ENCODE results near the gene KRT82. TPM values are rescaled to one million over a fixed set of nuclear protein-coding genes. Genes with fewer than 3 reads are reported as not detected.
"Not testable (repeated sequence)": the region's sequence is repeated elsewhere in the genome, so short reads cannot be mapped to it uniquely, and the experiment has no call there.

The KRT82 gene
- not detected for polyA plus RNA-seq (ENCODE audit: insufficient read length in 10 of 10)
- long read RNA-seq, donor 1, result 0 reads
- long read RNA-seq, donor 2, result 0 reads
- long read RNA-seq, donor 3, result 0 reads
- long read RNA-seq, donor 4, result 0 reads
- long read RNA-seq, donor 5, result 0 reads
- long read RNA-seq, donor 6, result 0 reads
- long read RNA-seq, donor 7, result 0 reads
- long read RNA-seq, donor 8, result 0 reads
- long read RNA-seq, donor 9, result 0 reads

DNA sequence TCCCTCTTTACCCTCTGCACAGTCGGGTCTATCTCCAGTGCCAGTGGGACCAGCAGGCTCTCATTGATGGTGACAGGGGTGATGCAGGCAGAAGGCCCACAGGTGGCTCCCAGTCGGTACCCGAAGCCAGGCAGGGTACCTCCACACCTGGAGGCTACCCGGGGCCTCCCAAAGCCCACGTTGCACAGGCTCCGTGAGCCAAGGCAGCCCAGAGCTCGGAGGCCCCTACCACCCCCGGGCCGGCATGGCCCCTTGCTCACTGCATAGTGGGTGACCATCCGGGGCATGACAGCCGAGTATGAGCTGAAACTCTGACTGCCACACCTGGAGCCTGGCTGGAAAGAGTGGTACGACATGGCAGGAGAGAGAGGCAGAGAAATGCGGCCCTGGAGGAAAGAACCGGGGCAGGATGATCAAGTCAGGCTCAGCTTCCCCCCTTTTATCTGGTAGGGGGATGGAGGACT, at the start of gene KRT82:
Gene KRT82 (minus strand): TSS at position 414 of the 464 bp plus-strand sequence. CDS start 58 bp downstream, at position 356.
- DNase-seq, result no peak

- DNase-seq, result no peak
These were observed 49.7 kb upstream of the KRT82 start for GRCh38 chr12:52455821-52456220.

DNA sequence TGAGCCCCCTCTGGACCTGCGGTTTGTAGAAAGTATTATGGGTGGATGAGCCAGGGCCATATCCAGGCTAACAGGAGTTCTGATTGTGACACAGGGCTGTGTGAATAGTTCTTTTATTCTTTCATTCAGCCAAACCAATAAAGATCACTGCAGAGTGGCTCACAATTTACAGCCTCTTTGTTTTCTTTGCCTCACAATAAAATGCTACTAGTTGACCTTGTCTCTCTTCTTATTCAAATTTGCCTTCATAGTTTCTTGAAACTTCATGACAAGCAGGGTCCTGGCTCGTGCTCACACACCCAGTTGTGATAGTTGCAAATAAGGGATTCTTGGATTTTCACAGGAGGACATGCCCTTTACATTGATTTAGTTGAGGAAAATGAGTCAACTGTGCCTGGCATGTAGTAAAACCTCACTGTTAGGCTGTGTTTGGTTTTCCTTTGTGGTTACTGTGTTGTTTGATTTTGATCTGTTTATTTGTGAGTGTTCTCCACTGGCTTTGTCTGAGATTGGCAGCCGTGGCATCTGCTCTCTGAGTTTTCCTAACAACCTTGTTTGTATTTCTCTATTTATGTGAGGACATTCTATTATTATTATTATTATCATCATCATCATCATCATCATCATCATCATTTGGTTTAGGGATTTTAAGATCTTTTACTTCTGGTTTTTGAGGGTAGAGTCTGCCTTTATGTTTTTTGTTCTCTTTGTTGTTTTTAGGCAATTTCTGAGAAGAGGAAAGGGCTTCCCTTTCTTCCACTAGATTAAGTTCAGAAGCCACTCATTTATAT, 48.5 kb upstream of the KRT82 start:
- no peak for DNase-seq

- no peak for DNase-seq
These were observed 46.0 kb upstream of the KRT82 start, which contains the start of gene KRT6B for GRCh38 chr12:52452101-52452500. Gene KRT6B, minus strand, starts transcription at chr12:52452146. Its CDS starts 68 bp downstream, at chr12:52452078.

DNA sequence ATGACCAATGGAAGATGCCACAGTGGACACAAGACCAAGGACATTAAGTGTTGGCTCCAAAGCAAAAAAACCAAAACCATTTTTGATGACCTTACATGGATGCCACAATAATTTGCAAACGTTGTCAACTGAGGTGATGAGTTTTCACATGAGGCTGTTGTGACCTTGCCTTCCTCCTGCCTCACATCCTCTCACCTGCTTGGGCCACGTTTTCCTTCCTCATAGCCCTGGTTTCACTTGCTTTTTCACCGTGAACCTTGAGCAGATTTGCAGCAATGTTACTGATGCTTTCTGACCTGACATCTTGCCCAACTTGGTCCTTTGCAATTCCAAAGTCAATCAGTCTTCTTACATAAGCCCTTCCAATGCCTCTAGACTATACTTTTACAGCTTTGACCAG, 42.1 kb upstream of the KRT82 start:
- no peak for DNase-seq

GRCh38 chr12:52447196-52447595, 41.1 kb upstream of the KRT82 start:
- DNase-seq, result not testable (repeated sequence)

DNA sequence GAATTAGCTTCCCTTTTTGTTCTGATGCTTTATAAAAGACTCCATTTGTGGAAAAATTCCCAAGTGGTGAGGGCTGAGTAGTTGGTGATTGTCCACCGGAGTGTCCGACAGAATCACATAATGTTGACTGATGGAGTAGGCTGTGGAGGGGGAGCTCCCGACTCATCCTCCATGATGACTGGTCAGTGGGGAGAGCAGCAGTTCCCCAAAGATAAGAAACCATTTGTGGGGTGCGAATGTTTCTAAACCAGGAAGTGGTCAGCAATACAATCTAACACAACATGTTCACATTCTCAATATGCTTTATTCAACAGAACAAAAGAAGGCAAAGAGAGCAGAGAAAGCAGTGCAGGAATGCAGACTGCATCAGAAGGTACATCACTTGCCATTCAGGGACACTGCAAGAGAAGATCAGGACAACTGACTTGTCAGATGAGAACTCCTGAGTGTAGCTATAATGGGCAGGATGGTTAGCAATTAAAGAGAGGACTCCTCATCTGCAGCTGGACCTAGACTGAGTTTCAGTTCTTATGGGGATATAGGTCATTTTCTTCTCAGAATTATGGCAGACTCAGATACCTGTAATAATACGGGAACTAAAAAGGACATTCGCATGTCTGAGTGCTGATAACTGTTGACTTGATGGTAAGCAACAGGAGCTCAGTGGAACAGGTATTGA, 40.4 kb upstream of the KRT82 start:
- no peak for DNase-seq

DNA sequence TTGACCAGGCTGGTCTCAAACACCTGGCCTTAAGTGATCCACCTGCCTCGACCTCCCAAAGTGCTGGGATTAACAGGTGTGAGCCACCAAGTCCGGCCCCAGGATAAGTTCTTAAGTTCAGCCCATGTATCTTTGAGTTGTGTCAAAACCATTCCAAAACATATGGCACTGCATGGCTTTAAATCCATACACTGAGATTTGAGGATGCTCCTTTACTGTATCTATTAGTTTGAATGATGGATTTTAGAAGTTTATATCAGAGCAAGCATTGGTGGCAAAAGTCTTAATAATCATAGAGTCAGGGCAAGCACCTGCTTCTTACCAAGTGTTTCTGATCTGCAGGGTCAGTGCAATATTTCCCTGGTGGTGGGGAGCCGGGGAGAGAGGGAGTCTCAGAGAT, 39.7 kb upstream of the KRT82 start:
- DNase-seq, result no peak

GRCh38 chr12:52444647-52445595, 38.8 kb upstream of the KRT82 start:
- DNase-seq, result no peak

GRCh38 chr12:52443966-52444365, 37.8 kb upstream of the KRT82 start:
- no peak for DNase-seq

GRCh38 chr12:52442600-52443061, 36.5 kb upstream of the KRT82 start:
- DNase-seq, result peak in 2 of 3 donors; percentile 8 to 83

DNA sequence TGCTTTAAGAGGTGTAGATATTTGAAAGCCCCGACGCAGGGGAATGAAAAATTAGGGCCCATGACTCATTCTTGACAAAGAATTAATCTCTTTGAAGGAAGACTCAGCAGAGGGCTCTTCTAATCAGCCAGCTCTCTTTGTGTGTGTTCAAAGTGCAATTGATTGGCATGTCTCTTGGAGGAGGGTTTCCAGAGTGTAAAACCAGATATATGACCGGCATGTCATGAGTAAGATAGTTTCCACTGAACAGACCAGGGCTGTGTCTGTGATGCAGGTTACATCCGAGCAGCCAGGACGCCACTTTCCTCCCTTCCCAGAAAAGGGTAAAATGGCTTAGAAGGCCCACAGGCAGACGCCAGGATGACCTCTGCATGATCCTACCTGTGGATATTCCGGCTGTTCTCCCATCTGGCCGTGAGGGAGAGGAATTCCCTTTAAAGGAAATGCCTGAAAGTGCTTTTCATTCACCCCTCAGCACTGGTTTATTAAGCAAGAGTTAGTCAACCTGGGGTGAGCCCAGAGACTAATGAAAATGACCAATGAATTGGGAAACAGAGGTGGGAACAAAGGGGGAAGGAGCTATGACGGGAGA, 35.3 kb upstream of the KRT82 start:
- no peak for DNase-seq

DNA sequence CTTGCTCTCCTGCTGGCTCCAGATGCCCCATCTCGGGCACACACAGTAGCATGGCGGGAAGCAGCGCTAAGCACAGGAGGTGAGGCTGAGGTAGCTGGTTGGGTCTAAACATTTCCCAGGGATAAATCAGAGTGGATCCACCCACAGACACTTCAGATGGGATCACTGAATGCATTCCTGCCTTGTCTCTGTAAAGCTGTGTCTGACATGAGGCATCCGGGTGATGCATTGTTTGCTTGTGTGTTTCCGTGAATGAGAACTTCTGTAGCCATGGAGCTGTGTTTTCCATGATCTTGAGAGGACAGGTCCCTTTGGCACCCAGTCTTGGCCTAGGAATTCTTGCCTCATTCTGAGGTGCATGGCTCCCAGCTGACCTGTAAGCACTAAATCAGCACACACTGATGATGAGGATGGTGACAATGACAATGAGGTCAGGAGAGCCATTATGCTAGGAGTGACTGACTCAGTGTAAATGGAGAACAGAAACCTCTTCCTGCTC, 34.7 kb upstream of the KRT82 start:
- DNase-seq, result peak in 1 of 3 donors; percentile 47

DNA sequence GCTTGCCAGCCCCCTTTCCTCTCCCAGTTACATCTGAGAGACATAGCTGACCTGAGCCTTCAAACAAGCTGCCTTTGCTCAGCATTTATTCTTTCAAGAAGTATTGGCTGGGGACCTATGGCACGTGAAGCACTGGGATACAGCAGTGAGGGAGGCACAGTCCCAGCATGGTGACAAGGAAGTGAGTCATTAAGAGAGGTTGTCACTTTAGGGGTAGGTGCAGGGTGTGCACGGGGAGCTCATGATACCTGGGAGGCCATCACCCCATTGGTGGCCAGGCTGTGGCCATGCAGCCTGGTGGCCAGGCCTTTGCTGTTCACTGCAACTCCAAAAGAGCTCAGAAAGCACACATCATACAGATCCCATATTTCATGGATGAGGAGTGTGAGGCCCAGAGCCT, 33.7 kb upstream of the KRT82 start:
- no peak for DNase-seq

DNA sequence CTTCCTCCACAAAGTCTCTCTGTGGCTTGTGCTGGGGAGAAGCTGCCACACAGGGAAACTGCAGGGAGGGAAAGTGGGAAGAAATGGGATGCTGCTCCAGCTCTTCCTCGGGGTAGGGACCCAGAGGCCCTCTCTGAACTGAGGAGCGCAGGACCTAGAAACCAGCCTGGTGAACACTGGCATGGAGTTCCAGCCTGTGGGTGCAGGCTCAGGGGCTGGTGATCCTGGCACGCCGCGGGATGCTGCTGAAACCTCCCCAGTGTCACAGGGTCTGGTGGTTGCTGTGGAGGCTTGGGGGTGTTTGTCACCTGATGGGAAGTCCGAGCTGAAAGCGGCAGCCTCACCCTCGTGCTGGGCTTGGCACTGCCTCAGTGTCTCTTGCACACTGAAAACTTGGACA, 33.3 kb upstream of the KRT82 start:
- DNase-seq, result no peak

DNA sequence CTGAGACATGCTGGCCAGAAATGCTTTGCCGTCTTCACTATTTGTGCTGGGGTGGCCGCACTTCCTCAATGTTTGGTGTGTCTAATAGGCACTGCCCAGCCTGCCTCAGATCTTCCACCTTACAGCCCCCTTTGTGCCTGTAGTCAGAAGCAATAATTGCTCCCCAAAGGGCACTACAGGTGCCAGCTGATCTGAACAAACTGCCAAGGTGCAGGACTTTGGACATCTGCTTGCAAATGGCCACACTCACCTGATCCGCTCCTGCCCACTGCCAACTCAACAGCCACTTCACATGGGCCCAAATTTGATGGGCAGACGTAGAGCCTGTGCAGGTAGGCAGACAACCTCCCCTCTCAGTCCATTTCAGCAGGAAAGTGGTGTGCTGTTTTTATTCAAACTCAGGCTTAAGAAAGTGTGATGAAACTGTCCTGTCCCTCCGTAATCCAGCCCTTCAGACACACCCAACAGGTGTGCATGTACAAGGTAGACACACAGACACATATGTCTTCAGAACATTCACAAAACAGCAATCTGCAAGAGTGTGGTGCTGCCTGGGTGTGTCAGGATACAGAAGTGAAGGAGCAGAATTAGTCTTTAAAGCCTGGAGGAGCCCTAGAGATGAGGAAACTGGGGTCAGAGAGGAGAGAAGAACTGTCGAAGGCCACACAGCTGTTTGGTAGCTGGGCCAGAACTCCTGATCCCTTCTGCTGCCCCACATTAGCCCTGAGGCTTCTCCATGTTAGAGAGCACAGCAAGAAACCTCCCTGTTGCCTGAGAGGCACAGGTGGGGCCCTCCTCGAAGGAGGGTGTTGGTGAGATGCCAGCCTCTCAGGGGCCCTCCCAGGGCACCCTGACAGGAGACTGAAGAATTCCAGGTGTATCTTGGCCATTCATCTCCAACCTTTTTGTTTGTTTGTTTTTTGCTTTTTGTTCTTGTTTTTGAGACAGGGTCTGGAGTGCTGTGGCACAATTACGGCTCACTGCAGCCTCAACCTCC, 32.5 kb upstream of the KRT82 start:
- DNase-seq, result no peak

- no peak for DNase-seq
These were observed 31.4 kb upstream of the KRT82 start for GRCh38 chr12:52437508-52437907.

DNA sequence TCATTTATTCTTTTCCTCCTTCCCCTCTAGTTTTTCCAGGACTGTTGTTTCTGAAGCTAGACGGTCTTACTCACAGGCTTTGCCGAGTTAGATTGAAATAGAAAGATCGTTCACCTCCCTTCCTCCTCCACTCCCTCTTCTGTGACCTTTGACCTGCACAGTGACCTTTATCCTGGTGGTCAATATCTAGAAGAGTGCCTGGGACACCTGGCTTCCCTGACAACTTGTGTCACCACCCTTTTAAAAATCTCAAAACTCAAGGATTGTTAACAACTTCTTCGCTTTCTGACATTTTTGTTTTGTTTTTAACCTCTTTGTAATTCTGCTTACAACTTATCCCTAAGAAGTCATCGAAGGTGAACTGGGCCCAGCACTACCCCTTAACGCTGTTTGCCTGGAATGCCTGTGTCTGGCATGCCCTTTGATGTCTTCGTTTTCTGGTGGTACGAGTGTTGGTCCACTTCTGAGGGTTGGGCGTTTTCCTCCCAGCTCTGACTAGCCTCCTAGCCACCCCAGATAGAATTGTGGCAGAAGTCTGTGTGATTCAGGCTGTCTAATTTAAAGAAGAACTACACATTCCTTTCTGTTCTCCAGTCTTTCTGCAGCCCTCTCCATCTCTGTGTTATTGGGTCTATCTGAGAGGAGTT, 30.8 kb upstream of the KRT82 start:
- no peak for DNase-seq
